Retinal pigment epithelial cell (primary cell): ENCODE measurements around the gene UBE2N.

Experiments used
- DNase-seq: peaks from one replicate; pipeline ENCODE4 v3.0.0-alpha.2; 2010; ENCODE audit warnings: low read depth
- H3K4me3 ChIP-seq: 2 replicates; pipeline ENCODE4 v1.5.1; 2011; ENCODE audit warnings: mild to moderate bottlenecking, low read length, control low read depth, moderate library complexity
- CTCF ChIP-seq: conservative IDR thresholded peaks from 2 replicates; pipeline ENCODE4 v1.5.1; 2011; ENCODE audit warnings: low read depth, low read length, control low read depth, inconsistent platforms

Gene UBE2N

GRCh38 chr12:93459097-93459496 lies 17.4 kb upstream of the UBE2N start:
- TF ChIP-seq CTCF = no peak
- no peak overlapping the region for H3K4me3 ChIP-seq
- no peak for DNase-seq

- TF ChIP-seq CTCF = no peak
- DNase-seq = no peak
- H3K4me3 ChIP-seq = no peak overlapping the region
Measured at GRCh38 chr12:93456077-93456476, 14.3 kb upstream of the UBE2N start.

GRCh38 chr12:93453633-93454032 lies 11.9 kb upstream of the UBE2N start:
- no peak for TF ChIP-seq CTCF
- no peak for DNase-seq
- no peak overlapping the region for H3K4me3 ChIP-seq

GRCh38 chr12:93451423-93452158 lies 9.8 kb upstream of the UBE2N start:
- no peak for DNase-seq
- TF ChIP-seq CTCF = no peak
- H3K4me3 ChIP-seq = no peak overlapping the region

GRCh38 chr12:93449277-93449676 lies 7.5 kb upstream of the UBE2N start:
- H3K4me3 ChIP-seq = no peak overlapping the region
- no peak for TF ChIP-seq CTCF
- no peak for DNase-seq

GRCh38 chr12:93448796-93449195 lies 7.0 kb upstream of the UBE2N start:
- no peak for TF ChIP-seq CTCF
- no peak overlapping the region for H3K4me3 ChIP-seq
- no peak for DNase-seq

GRCh38 chr12:93447555-93448290 lies 6.0 kb upstream of the UBE2N start:
- no peak for TF ChIP-seq CTCF
- no peak for DNase-seq
- H3K4me3 ChIP-seq = no peak overlapping the region
